GM19099 (cell line): ENCODE data around the gene ACSM6.

Experiments used
- POLR2A ChIP-seq: IDR thresholded peaks from 3 replicates; pipeline ENCODE4 v1.6.1; 2011; ENCODE audit warnings: low read depth; ENCODE audit not compliant: insufficient read length; ENCODE audit errors: extremely low read depth

Gene ACSM6

DNA sequence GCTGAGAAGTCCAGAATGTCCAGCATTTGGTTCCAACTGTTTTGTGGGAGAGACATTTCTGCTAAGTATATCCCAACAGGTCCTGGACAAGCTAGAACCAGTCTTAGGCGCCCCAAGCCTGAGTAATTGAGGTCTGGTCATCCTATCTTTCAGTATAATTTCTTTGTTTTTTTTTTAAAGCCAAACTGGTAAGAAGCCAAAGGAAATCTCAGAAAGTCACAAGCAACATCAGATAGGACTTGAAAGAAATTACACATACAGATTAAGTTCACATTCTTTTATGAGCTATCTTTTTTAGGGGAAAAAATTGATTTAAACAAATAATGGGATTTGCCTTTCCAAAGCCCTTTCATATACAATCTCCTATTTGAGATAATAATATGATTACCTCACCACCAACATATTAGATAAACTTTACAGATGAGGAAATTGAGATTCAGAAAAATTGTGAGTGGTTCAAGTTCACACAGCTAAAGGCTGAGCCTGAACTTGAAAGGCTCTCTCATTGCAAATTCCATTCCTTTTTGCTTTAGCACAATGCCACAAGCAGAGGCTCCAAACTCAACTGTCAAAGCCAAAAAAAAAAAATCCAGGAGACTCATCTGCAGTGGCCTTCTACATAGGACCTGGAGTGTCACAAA is 81.8 kb downstream of the ACSM6 start:
- no peak for TF ChIP-seq POLR2A

GRCh38 chr10:95276367-95277200 is 82.5 kb downstream of the ACSM6 start:
- TF ChIP-seq POLR2A: no peak

- no peak for TF ChIP-seq POLR2A
Observed at GRCh38 chr10:95277201-95277570, 83.1 kb downstream of the ACSM6 start.

DNA sequence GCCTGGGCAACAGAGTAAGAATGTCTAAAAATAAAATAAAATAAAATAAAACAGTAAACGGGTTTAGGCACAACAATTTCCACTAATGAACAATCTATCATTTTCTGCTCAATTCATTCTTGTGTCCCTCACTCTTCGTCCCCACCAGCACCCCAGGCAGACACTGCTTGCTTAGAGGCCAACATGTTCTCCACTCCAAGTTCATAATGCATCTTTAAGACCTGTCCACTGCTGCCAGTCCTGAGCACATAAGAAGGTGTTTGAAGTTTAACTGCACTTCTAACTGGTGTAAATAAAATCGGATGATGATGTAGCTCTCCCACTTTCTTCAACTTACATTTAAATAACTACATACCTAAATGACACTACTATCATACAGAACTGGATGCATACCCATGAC is 83.6 kb downstream of the ACSM6 start:
- no peak for TF ChIP-seq POLR2A
